HG02759 (cell line): Measurements from ENCODE around the gene LFNG.

Experiments
- ATAC-seq: cut with Tn5 transposase; IDR thresholded peaks from one replicate; pipeline ENCODE4 v1.9.1; 2021; ENCODE audit warnings: mild to moderate bottlenecking, moderate library complexity; ENCODE audit not compliant: unreplicated experiment

The LFNG gene

GRCh38 chr7:2482725-2483451 lies 36.7 kb upstream of the LFNG start:
- ATAC-seq, result no peak

GRCh38 chr7:2483494-2483893 lies 36.1 kb upstream of the LFNG start:
- ATAC-seq, result no peak

- ATAC-seq, result no peak
Observed at GRCh38 chr7:2484868-2485267, 34.7 kb upstream of the LFNG start.

GRCh38 chr7:2487586-2488271 lies 31.8 kb upstream of the LFNG start:
- ATAC-seq, result no peak

- ATAC-seq, result no peak
Observed at GRCh38 chr7:2488272-2488645, 31.3 kb upstream of the LFNG start.

- ATAC-seq, result no peak
Observed at GRCh38 chr7:2488681-2489080, 30.9 kb upstream of the LFNG start.

- no peak for ATAC-seq
Observed at GRCh38 chr7:2490181-2490651, 29.4 kb upstream of the LFNG start.

- ATAC-seq, result no peak
Observed at GRCh38 chr7:2492038-2492437, 27.5 kb upstream of the LFNG start.

GRCh38 chr7:2493205-2494164 lies 26.1 kb upstream of the LFNG start:
- ATAC-seq, result no peak

GRCh38 chr7:2494191-2495130 lies 25.1 kb upstream of the LFNG start:
- ATAC-seq, result no peak

- no peak for ATAC-seq
Observed at GRCh38 chr7:2495418-2496299, 23.9 kb upstream of the LFNG start.

- no peak for ATAC-seq
Observed at GRCh38 chr7:2496375-2496774, 23.2 kb upstream of the LFNG start.

- ATAC-seq, result no peak
Observed at GRCh38 chr7:2497065-2497464, 22.5 kb upstream of the LFNG start.

- no peak for ATAC-seq
Observed at GRCh38 chr7:2497500-2498336, 21.9 kb upstream of the LFNG start.

GRCh38 chr7:2498708-2499107 lies 20.9 kb upstream of the LFNG start:
- no peak for ATAC-seq

GRCh38 chr7:2499181-2499580 lies 20.4 kb upstream of the LFNG start:
- ATAC-seq, result no peak

- no peak for ATAC-seq
Observed at GRCh38 chr7:2499719-2500430, 19.7 kb upstream of the LFNG start.

- ATAC-seq, result no peak
Observed at GRCh38 chr7:2500701-2501100, 18.9 kb upstream of the LFNG start.
